NCI-H460 (cell line): ENCODE results near the gene WIPF1. TPM values are rescaled to one million over a fixed set of nuclear protein-coding genes. Genes with fewer than 3 reads are reported as not detected.

Experiments
- small RNA-seq, 2 experiments: library from RNA; depleted of rRNA; stranded (forward); fragments of <200 nt; gene quantifications; one replicate each; pipeline ENCODE3, GENCODE V24; 2014
- total RNA-seq: library from RNA; depleted of rRNA; stranded (reverse); fragments of >200 nt; shearing (Covaris generic); gene quantifications from 2 replicates; pipeline ENCODE4 v1.2.3, GENCODE V29; 2014; rRNA removed

The WIPF1 gene
- total RNA-seq, 1 experiment from 2014 or later = 2.3 TPM

Small RNA genes within 50 kb of the gene (small RNA-seq; reads per million reads assigned to genes)
- 0 reads per million in 2 experiments for gene RNU6-5P

Other genes starting within 250 kb of the WIPF1 start
- gene SCRN3, start 202.1 kb downstream of the WIPF1 start, total RNA-seq = 22.3 and 30.3 TPM in 2 replicates
- gene GPR155, start 110.8 kb downstream of the WIPF1 start, total RNA-seq = 2.1 and 2.2 TPM in 2 replicates
- not detected in 2 replicates for gene CHRNA1, start 166.7 kb upstream of the WIPF1 start, total RNA-seq